SK-N-SH (cell line): ENCODE data around the gene ADAMTS17.

Source experiments
- ELF1 ChIP-seq: IDR thresholded peaks from 2 replicates; pipeline ENCODE4 v1.4.0; 2012
- POLR2AphosphoS5 ChIP-seq: IDR thresholded peaks from 2 replicates; pipeline ENCODE4 v1.6.1; 2012; ENCODE audit warnings: low read depth, low read length
- RCOR1 ChIP-seq: fragments of 150-350 bp; IDR thresholded peaks from 2 replicates; pipeline ENCODE4 v1.6.1; 2017; ENCODE audit warnings: antibody characterized with exemption, low read length
- TAF1 ChIP-seq: IDR thresholded peaks from 2 replicates; pipeline ENCODE4 v1.6.1; 2012; ENCODE audit warnings: low read depth, mild to moderate bottlenecking, low read length, moderate library complexity, borderline replicate concordance
- TF ChIP-seq, protein P1 (sequence below): fragments of 200-600 bp; sonication (generic); IDR thresholded peaks from 2 replicates; pipeline ENCODE4 v1.6.1; 2017; ENCODE audit warnings: antibody characterized with exemption, mild to moderate bottlenecking, moderate library complexity
- TF ChIP-seq, protein P2 (sequence below): IDR thresholded peaks from 2 replicates; pipeline ENCODE4 v1.4.0; 2012; ENCODE audit warnings: low read depth
- TF ChIP-seq, protein P3 (sequence below): fragments of 150-350 bp; IDR thresholded peaks from 2 replicates; pipeline ENCODE4 v1.6.1; 2017; ENCODE audit warnings: antibody characterized with exemption, low read length, low read depth, borderline replicate concordance

DNA sequence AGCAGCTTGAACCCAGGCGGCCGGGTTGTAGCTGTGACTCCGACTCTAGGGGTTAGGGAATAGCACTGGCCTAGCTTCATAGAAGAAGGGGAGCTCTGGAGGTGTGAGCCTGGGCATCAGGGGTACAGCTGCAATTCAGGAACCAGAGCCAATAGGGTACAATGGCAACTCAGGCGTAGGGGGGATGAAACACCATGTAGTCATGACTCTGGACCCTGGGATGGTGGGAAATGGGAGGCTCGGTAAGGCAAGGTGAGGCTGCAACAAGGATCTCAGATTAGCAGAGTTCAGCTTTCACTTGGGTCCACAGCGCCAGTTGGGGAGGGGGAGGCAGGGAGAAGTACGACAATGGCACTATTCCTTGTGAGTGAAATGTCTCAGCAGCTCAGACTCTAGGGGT lies 398.3 kb downstream of the ADAMTS17 start:
- TF ChIP-seq, protein P1, sequence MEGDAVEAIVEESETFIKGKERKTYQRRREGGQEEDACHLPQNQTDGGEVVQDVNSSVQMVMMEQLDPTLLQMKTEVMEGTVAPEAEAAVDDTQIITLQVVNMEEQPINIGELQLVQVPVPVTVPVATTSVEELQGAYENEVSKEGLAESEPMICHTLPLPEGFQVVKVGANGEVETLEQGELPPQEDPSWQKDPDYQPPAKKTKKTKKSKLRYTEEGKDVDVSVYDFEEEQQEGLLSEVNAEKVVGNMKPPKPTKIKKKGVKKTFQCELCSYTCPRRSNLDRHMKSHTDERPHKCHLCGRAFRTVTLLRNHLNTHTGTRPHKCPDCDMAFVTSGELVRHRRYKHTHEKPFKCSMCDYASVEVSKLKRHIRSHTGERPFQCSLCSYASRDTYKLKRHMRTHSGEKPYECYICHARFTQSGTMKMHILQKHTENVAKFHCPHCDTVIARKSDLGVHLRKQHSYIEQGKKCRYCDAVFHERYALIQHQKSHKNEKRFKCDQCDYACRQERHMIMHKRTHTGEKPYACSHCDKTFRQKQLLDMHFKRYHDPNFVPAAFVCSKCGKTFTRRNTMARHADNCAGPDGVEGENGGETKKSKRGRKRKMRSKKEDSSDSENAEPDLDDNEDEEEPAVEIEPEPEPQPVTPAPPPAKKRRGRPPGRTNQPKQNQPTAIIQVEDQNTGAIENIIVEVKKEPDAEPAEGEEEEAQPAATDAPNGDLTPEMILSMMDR = no peak
- no peak for TF ChIP-seq ELF1
- TF ChIP-seq RCOR1 = no peak
- no peak for TF ChIP-seq POLR2AphosphoS5
- TF ChIP-seq, protein P2, sequence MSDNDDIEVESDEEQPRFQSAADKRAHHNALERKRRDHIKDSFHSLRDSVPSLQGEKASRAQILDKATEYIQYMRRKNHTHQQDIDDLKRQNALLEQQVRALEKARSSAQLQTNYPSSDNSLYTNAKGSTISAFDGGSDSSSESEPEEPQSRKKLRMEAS = no peak
- no peak for TF ChIP-seq TAF1
- TF ChIP-seq, protein P3, sequence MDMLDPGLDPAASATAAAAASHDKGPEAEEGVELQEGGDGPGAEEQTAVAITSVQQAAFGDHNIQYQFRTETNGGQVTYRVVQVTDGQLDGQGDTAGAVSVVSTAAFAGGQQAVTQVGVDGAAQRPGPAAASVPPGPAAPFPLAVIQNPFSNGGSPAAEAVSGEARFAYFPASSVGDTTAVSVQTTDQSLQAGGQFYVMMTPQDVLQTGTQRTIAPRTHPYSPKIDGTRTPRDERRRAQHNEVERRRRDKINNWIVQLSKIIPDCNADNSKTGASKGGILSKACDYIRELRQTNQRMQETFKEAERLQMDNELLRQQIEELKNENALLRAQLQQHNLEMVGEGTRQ = no peak
